ENCODE results near the gene DYNC2H1.

GRCh38 chr11:103108933-103109817, at the start of gene DYNC2H1:
- TF ChIP-seq, protein P1, sequence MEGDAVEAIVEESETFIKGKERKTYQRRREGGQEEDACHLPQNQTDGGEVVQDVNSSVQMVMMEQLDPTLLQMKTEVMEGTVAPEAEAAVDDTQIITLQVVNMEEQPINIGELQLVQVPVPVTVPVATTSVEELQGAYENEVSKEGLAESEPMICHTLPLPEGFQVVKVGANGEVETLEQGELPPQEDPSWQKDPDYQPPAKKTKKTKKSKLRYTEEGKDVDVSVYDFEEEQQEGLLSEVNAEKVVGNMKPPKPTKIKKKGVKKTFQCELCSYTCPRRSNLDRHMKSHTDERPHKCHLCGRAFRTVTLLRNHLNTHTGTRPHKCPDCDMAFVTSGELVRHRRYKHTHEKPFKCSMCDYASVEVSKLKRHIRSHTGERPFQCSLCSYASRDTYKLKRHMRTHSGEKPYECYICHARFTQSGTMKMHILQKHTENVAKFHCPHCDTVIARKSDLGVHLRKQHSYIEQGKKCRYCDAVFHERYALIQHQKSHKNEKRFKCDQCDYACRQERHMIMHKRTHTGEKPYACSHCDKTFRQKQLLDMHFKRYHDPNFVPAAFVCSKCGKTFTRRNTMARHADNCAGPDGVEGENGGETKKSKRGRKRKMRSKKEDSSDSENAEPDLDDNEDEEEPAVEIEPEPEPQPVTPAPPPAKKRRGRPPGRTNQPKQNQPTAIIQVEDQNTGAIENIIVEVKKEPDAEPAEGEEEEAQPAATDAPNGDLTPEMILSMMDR (IDR thresholded peaks at IDR 0.05; ENCODE audit: borderline replicate concordance, extremely low read depth, low read length, poor library complexity, severe bottlenecking): peak; percentile 57
- TF ChIP-seq EZH2 (IDR thresholded peaks at IDR 0.05; ENCODE audit: borderline replicate concordance, low read depth, low read length, severe bottlenecking): no peak
